GM21723 (cell line): ENCODE data around the gene CCDC187.
"Not testable (repeated sequence)": the region's sequence is repeated elsewhere in the genome, so short reads cannot be mapped to it uniquely, and the experiment has no call there.

Experiments
- ATAC-seq: cut with Tn5 transposase; IDR thresholded peaks from one replicate; pipeline ENCODE4 v1.9.1; 2021; ENCODE audit warnings: mild to moderate bottlenecking, moderate library complexity; ENCODE audit not compliant: unreplicated experiment

The CCDC187 gene

GRCh38 chr9:136273244-136273865 lies 30.5 kb downstream of the CCDC187 start:
- no peak for ATAC-seq

DNA sequence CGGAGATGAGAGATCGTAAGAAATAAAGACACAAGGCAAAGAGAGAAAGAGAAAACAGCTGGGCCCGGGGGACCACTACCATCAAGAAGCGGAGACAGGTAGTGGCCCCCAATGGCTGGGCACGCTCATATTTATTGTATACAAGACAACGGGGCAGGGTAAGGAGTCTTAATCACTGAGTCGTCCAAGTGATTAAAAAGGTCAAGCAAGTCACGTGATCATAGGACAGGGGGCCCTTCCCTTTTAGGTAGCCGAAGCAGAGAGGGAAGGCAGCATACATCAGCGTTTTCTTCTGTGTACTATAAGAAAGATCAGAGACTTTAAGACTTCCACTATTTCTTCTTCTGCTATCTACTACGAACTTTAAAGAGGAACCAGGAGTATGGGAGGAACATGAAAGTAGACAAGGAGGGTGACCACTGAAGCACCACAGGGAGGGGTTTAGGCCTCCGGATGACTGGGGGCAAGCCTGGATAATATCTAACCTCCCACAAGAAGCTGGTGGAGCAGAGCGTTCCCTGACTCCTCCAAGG lies 33.7 kb downstream of the CCDC187 start:
- no peak for ATAC-seq

GRCh38 chr9:136268735-136269134 lies 35.2 kb downstream of the CCDC187 start:
- no peak for ATAC-seq

GRCh38 chr9:136268318-136268717 lies 35.6 kb downstream of the CCDC187 start:
- ATAC-seq = no peak

- peak; percentile 69 for ATAC-seq
Observed at GRCh38 chr9:136267261-136268111, 36.4 kb downstream of the CCDC187 start.

DNA sequence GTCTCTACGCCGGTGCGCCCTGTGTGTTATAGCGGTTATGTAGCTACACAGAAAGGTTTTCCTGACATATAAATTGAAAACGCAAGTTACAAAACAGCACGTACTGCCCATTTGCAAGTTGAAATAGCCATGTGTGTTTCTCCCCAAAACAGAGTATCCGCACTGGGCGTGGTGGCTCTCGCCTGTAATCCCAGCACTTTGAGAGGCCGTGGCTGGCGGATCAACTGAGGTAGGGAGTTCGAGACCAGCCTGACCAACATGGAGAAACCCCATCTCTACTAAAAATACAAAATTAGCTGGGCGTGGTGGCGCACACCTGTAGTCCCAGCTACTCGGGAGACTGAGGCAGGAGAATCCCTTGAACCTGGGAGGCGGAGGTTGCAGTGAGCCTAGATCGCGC lies 37.3 kb downstream of the CCDC187 start:
- ATAC-seq = not testable (repeated sequence)

GRCh38 chr9:136265561-136266355 lies 38.1 kb downstream of the CCDC187 start:
- ATAC-seq = no peak

DNA sequence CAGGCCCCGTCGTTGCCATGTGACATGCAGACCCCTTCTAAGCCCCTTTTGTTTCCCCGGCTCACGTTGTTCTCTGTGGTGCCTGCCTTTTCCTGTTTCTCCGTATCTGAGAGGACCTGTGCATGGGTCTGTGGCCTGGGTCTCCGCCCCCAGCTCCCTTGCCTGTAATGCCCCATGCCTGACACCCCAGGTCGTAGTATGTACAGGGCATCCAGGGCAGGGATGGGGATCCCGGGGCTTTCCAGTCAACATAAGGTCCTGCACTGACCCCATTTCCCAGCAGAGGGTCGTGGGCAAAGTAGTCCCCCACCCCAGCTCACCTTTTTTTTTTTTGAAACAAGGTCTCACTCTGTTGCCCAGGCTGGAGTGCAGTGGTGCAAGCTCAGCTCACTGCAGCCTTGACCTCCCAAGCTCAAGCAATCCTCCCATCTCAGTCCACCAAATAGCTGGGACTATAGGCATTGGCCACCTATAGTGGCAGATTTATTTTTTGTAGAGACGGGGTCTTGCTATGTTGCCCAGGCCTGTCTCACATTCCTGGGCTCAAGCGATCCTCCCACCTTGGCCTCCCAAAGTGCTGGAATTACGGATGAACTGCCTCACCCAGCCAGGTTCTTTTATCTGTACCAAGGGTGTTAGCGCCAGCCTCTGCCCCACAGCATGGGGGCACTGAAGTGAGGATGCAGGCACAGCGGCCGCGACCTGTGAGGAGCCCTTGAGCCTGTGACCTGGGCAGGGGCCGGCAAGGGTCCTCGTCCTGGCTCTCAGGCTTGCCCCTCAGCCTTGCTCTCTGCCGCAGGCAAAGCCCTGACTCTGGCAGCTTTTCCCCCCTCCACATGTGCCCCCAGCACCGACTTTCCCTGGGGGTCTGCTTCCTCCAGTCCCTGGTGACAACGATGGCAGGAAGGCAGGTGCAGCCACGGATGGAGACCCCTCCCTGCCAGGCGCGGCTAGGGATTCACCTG lies 39.2 kb downstream of the CCDC187 start:
- ATAC-seq = no peak

- ATAC-seq = no peak
Observed at GRCh38 chr9:136264031-136264430, 39.9 kb downstream of the CCDC187 start.

- ATAC-seq = no peak
Observed at GRCh38 chr9:136262671-136263178, 41.2 kb downstream of the CCDC187 start.

- no peak for ATAC-seq
Observed at GRCh38 chr9:136261686-136262430, 42.0 kb downstream of the CCDC187 start.

DNA sequence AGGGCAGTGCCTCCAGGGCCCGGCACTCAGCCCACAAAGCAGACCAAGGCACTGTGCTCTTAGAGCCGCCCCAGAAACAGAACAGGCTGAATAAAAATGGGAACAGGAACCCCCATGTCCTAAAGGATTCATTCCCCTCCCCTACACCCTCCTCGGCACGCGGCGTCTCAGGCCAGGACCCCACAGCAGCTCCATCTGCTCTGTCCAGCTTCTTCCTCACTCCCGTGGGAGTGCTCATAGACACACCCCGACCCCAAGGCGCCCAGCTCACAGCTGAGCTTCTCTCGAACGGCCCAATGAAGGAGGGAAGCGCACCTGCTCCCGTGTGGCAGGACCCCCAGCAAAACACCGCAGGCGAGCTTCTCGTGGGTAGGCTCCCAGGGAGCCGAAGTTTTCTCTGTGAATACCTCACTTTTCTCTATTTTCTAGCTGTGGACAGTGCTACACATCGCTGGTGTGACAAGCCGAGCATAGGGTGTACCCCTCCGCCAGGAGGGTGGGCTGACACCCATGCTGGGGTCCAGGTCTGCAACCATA lies 42.9 kb downstream of the CCDC187 start:
- ATAC-seq = no peak

- no peak for ATAC-seq
Observed at GRCh38 chr9:136260521-136260920, 43.4 kb downstream of the CCDC187 start.

DNA sequence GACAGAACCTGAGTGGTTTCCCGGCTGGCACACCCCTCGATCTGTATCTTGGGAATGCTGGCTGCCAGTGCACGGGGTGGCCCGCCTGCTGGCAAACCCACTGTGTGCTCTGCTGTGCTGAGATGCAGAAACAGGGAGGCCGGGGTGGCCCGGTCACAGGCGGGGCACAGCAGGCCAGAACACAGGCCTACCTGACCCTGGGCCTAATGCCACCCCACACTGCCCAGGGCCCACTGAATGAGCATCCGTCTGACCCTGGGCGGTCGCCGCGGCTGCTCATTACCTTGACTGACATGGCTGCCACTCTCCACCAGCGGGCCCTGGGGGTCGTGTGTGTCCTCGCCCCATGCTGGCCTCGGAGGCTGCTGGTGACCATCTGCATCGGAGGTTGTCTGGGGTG lies 44.1 kb downstream of the CCDC187 start:
- ATAC-seq = no peak

DNA sequence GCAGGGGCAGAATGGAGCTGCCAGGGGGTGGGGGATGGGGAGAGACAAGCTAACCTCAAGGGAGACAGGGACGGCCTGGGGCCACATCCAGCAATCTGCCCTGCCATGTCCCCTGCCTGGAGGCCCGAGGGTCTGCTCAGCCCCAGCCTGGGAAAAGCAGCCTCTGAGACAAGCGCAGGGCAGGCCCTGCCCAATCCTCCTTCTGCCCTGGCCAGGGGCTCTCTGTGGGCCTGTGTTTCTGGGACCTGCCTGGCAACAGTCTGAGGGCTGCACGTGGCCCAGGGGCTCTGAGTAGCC lies 44.4 kb downstream of the CCDC187 start:
- ATAC-seq = no peak

- no peak for ATAC-seq
Observed at GRCh38 chr9:136258786-136259516, 44.9 kb downstream of the CCDC187 start.

- ATAC-seq = no peak
Observed at GRCh38 chr9:136258299-136258625, 45.6 kb downstream of the CCDC187 start.

- no peak for ATAC-seq
Observed at GRCh38 chr9:136257381-136258298, 46.3 kb downstream of the CCDC187 start.
